Endothelial cell of umbilical vein (primary cell): Measurements from ENCODE around the gene ZNF446. TPM values are rescaled to one million over a fixed set of nuclear protein-coding genes. Genes with fewer than 3 reads are reported as not detected.

ENCODE experiments used
- BruUV-seq: library from RNA; stranded (reverse); fragments of 400-500 nt; replicated peaks from 2 replicates; lab custom pipeline; 2021; lab: Mats Ljungman, UMichigan
- CTCF ChIA-PET: fragments of 300-600, 350-600 bp; sonication (Branson Sonifier 250); formaldehyde crosslinking; loops from one replicate; lab custom pipeline; 2021; ENCODE audit warnings: antibody characterized with exemption, inconsistent platforms; lab: Charles Lee
- POLR2A ChIA-PET: fragments of 300-600, 350-600 bp; sonication (Branson Sonifier 250); formaldehyde crosslinking; loops from one replicate; lab custom pipeline; 2021; ENCODE audit warnings: antibody characterized with exemption, inconsistent platforms; lab: Charles Lee
- DNase-seq: peaks from one replicate; pipeline ENCODE4 v3.0.0-alpha.2; 2011; ENCODE audit warnings: low read depth, low spot score
- FAIRE-seq: peaks from 2 replicates; lab custom pipeline; 2011; peaks lifted over from hg19 to GRCh38; lab: Jason Lieb, UNC
- H2AFZ ChIP-seq: 2 replicates; pipeline ENCODE4 v1.6.0; 2012; ENCODE audit warnings: low read depth, low read length, control low read depth, inconsistent platforms
- H3K27ac ChIP-seq: 2 replicates; pipeline ENCODE4 v1.5.1; 2011; ENCODE audit warnings: low read depth, mild to moderate bottlenecking, control low read depth, low read length, moderate library complexity; ENCODE audit not compliant: insufficient read depth
- H3K27me3 ChIP-seq, 2 experiments: 2 replicates each; pipeline versions ENCODE4 v1.6.0 to v1.6.1; 2011; ENCODE audit warnings: low read length in 2 of 2, mixed read lengths in 1 of 2; ENCODE audit not compliant: control insufficient read depth in 2 of 2, insufficient read depth in 2 of 2
- H3K36me3 ChIP-seq, 2 experiments: 2 replicates in 1 of 2; 3 replicates in 1 of 2; pipeline ENCODE4 v1.5.1; 2011; ENCODE audit warnings: low read length in 2 of 2, mild to moderate bottlenecking in 1 of 2, moderate library complexity in 1 of 2; ENCODE audit not compliant: control insufficient read depth in 2 of 2, insufficient read depth in 2 of 2; ENCODE audit errors: extremely low read depth in 1 of 2
- H3K4me1 ChIP-seq: 3 replicates; pipeline ENCODE4 v1.5.1; 2011; ENCODE audit warnings: mild to moderate bottlenecking, low read length; ENCODE audit not compliant: control insufficient read depth, insufficient read depth; ENCODE audit errors: extremely low read depth
- H3K4me2 ChIP-seq: 2 replicates; pipeline ENCODE4 v1.6.1; 2011; ENCODE audit warnings: low read length, control low read depth, mixed read lengths; ENCODE audit not compliant: insufficient read depth
- H3K4me3 ChIP-seq, 3 experiments: fragments of 200-600 bp in 1 of 3; sonication (generic), shearing (Covaris generic) in 1 of 3; replicated peaks in 1 of 3; 2 replicates each; pipeline ENCODE4 v1.5.1; 2011 to 2016; ENCODE audit warnings: control low read depth in 3 of 3, low read length in 3 of 3, mild to moderate bottlenecking in 2 of 3, inconsistent platforms in 1 of 3, low read depth in 1 of 3, moderate library complexity in 1 of 3; ENCODE audit not compliant: insufficient read depth in 1 of 3
- H3K79me2 ChIP-seq: 2 replicates; pipeline ENCODE4 v1.6.0; 2012; ENCODE audit warnings: low read length, inconsistent platforms; ENCODE audit not compliant: control insufficient read depth, insufficient read depth
- H3K9ac ChIP-seq: replicated peaks from 2 replicates; pipeline ENCODE3; 2011; ENCODE audit warnings: low read length, control low read depth; ENCODE audit not compliant: insufficient read depth; ENCODE audit errors: extremely low read depth
- H3K9me1 ChIP-seq: replicated peaks from 3 replicates; pipeline ENCODE4 v1.6.0; 2011; ENCODE audit warnings: mild to moderate bottlenecking, low read length; ENCODE audit not compliant: control insufficient read depth, insufficient read depth; ENCODE audit errors: extremely low read depth
- H3K9me3 ChIP-seq: replicated peaks from 2 replicates; pipeline ENCODE4 v1.5.1; 2012; ENCODE audit warnings: low read length, inconsistent platforms; ENCODE audit not compliant: control insufficient read depth, insufficient read depth
- H4K20me1 ChIP-seq: replicated peaks from 2 replicates; pipeline ENCODE3; 2011; ENCODE audit warnings: mild to moderate bottlenecking, low read length; ENCODE audit not compliant: control insufficient read depth, insufficient read depth; ENCODE audit errors: extremely low read depth
- CTCF ChIP-seq, 2 donors: IDR thresholded peaks; 1 replicate in 1 of 2; 2 replicates in 1 of 2; pipeline ENCODE4 v1.5.1; 2011; ENCODE audit warnings: low read length in 2 of 2, mild to moderate bottlenecking in 2 of 2, moderate library complexity in 2 of 2, control low read depth in 1 of 2, inconsistent platforms in 1 of 2, low read depth in 1 of 2; ENCODE audit not compliant: insufficient read depth in 1 of 2; ENCODE audit errors: extremely low read depth in 1 of 2
- EZH2 ChIP-seq: IDR thresholded peaks from 2 replicates; pipeline ENCODE4 v1.6.1; 2012; ENCODE audit warnings: borderline replicate concordance, low read depth, mild to moderate bottlenecking, moderate library complexity, low read length, inconsistent platforms; ENCODE audit not compliant: severe bottlenecking
- FOS ChIP-seq: IDR thresholded peaks from 2 replicates; pipeline ENCODE4 v1.6.1; 2011; ENCODE audit warnings: mild to moderate bottlenecking, low read length, moderate library complexity, borderline replicate concordance; ENCODE audit not compliant: insufficient read depth
- GATA2 ChIP-seq: IDR thresholded peaks from 2 replicates; pipeline ENCODE4 v1.7.0; 2011; ENCODE audit warnings: low read depth, mild to moderate bottlenecking, moderate library complexity, mixed read lengths, low read length; ENCODE audit not compliant: insufficient read length, insufficient read depth
- JUN ChIP-seq: IDR thresholded peaks from 2 replicates; pipeline ENCODE4 v1.6.1; 2011; ENCODE audit warnings: borderline replicate concordance, low read depth; ENCODE audit not compliant: insufficient read length, insufficient read depth
- MYC ChIP-seq: IDR thresholded peaks from one replicate; pipeline ENCODE4 v1.6.1; 2011; ENCODE audit warnings: mild to moderate bottlenecking, low read depth, low read length
- POLR2A ChIP-seq: IDR thresholded peaks from 2 replicates; pipeline ENCODE4 v1.6.1; 2012; ENCODE audit warnings: low read depth, mild to moderate bottlenecking, control low read depth, low read length
- POLR2AphosphoS5 ChIP-seq: IDR thresholded peaks from 2 replicates; pipeline ENCODE4 v1.6.1; 2012; ENCODE audit warnings: low read depth, mild to moderate bottlenecking, control low read depth, low read length, moderate library complexity; ENCODE audit not compliant: insufficient read depth
- dilution Hi-C: fragments of 300-500 bp; cut with MboI; formaldehyde crosslinking; loops from one replicate; pipeline ENCODE4 v1.15.0; 2019; ENCODE audit warnings: low sequenced_read_pairs; ENCODE audit not compliant: extremely low pct_ligation_motif_present
- intact Hi-C: fragments of 100-400 bp; cut with micrococcal nuclease; formaldehyde crosslinking; loops from one replicate; pipeline ENCODE4 v1.10.0; 2022
- polyA plus RNA-seq, 4 experiments: library from polyadenylated mRNA; depleted of rRNA in 3 of 4; stranded (reverse) in 3 of 4; unstranded in 1 of 4; fragments of >200 nt; gene quantifications; 2 replicates each; pipeline versions ENCODE4 v1.2.1 to v1.2.3, GENCODE V29; 2011 to 2012; ENCODE audit warnings: missing spikeins in 1 of 4
- total RNA-seq: library from RNA; stranded (reverse); gene quantifications from 2 replicates; pipeline ENCODE4 v1.2.3, GENCODE V29; 2021
- TF ChIP-seq, protein P1 (sequence below): IDR thresholded peaks from 2 replicates; pipeline ENCODE4 v1.6.1; 2011; ENCODE audit not compliant: insufficient read depth, insufficient read length

ZNF446 gene
- total and polyA plus RNA-seq, 2 donors (not counting 3 experiments of a cell fraction or from before 2014, with no cell fraction given), result 7.0 to 8.3 TPM

DNA sequence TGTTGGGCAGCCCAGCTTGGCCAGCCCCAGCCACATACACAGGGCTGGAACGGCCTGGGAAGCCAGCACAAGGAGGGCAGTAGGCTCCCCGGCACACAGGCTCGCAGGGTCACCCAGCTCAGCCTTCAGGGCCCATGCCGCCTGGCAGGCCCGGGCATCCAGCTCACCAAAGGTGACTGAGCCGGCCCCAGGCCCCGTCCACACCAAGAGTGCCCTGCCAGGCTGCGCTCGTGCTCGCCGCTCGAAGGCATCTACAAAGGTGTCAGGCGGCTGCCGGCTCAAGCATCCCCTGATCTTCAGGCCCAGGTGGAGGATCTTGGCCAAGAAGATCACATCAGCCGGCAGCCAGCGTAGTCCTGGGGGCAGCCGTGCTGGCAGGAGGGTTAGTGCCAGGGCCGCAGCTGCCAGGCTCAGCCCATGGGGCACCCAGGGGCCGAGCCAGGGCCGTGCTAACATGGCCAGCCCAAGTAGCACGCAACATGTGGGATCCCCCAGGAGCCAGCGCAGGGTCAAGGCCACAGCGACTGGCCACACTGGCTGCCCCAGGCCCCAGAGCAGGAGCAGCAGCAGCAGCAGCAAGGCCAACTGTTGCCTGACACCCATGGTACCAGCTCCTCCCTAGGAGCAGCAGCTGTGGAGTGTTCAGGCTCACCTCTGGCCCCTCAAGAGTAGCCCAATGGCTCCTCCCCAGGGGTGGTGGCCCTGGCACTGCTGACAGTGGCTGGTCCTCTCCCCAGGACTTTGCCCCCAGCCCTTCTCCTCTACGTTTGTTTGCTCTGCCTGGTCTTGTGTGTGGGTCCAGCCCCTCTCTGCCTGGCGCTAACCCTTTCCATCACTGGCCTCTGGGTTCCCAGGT lies 35.4 kb downstream of the ZNF446 start, which contains the start of gene SLC27A5:
Gene SLC27A5 (minus strand): TSS at position 640 of the 856 bp plus-strand sequence. CDS start 37 bp downstream, at position 603.
- no TSS peak for BruUV-seq
- H4K20me1 ChIP-seq, result no peaks in the 10 kb centered on the region
- DNase-seq (no peak), FAIRE-seq (no peak)
- intact Hi-C loops, result no loop called here
- H3K9ac ChIP-seq, result no peak within 1 kb of the TSS
- peaks cover 3% of the 10 kb centered on the region for H3K4me1 ChIP-seq
- H3K27me3 ChIP-seq, result no peaks in the 10 kb centered on the region
- no peaks in the 10 kb centered on the region for H3K9me1 ChIP-seq
- no peak within 1 kb of the TSS for H2AFZ ChIP-seq
- H3K4me3 ChIP-seq, result no peak within 1 kb of the TSS
- no peak within 1 kb of the TSS for H3K4me2 ChIP-seq
- peaks cover 0 to 5% of the 10 kb centered on the region in 2 experiments for H3K36me3 ChIP-seq
- TF ChIP-seq POLR2AphosphoS5 (no peak), JUN (no peak), CTCF (IDR thresholded peaks at IDR 0.05; ENCODE audit: extremely low read depth in 1 of 2, insufficient read depth in 1 of 2, low read depth in 1 of 2, low read length in 2 of 2) (no peak), GATA2 (no peak), FOS (no peak), MYC (no peak), POLR2A (no peak), EZH2 (no peak)
- TF ChIP-seq, protein P1, sequence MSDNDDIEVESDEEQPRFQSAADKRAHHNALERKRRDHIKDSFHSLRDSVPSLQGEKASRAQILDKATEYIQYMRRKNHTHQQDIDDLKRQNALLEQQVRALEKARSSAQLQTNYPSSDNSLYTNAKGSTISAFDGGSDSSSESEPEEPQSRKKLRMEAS, result no peak
- H3K27ac ChIP-seq, result no peak within 1 kb of the TSS
- dilution Hi-C loops, result no loop called here
- POLR2A ChIA-PET, result no interaction called here
- CTCF ChIA-PET, result interaction anchor here (2.1 kb wide), 1 partner anchor 8 kb away, joined by 6 read pairs; the partner anchor contains the start of gene ZBTB45
- H3K79me2 ChIP-seq, result peaks cover 12% of the 10 kb centered on the region
- no peaks in the 10 kb centered on the region for H3K9me3 ChIP-seq
